ENCODE measurements around the gene USF1.
"Not testable (repeated sequence)": the region's sequence is repeated elsewhere in the genome, so short reads cannot be mapped to it uniquely, and the experiment has no call there.

The USF1 gene

DNA sequence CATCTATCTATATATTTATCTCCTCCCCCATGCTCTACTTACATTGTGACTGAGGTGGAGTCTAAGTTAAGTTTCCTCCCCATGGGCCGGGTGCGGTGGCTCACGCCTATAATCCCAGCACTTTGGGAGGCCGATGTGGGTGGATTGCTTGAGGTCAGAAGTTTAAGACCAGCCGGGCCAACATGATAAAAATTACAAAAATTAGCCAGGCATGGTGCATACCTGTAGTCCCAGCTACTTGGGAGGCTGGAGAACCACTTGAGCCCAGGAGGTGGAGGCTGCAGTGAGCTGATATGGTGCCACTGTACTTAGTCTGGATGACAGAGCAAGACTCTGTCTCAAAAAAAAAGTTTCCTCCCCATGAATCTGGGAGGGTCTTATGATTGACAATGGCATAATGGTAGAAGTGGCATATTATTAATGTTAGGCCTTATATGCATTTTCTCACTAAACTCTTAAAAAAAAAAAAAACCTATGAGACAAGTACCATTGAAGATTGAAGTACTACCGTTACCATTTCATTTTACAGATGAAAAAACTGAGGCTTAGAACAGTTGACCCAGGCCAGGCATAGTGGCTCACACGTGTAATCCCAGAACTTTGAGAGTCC lies 36.1 kb downstream of the USF1 start:
- Histone ChIP-seq H3K9ac (ENCODE audit: low read depth, low read length) (no peak overlapping the region), H3K36me3 (ENCODE audit: insufficient read depth, low read length) (no peaks in the 10 kb centered on the region), H3K4me1 (ENCODE audit: insufficient read depth, low read length) (peaks cover 18% of the 10 kb centered on the region), H3K9me3 (ENCODE audit: control insufficient read depth, insufficient read depth, low read length) (no peaks in the 10 kb centered on the region)

DNA sequence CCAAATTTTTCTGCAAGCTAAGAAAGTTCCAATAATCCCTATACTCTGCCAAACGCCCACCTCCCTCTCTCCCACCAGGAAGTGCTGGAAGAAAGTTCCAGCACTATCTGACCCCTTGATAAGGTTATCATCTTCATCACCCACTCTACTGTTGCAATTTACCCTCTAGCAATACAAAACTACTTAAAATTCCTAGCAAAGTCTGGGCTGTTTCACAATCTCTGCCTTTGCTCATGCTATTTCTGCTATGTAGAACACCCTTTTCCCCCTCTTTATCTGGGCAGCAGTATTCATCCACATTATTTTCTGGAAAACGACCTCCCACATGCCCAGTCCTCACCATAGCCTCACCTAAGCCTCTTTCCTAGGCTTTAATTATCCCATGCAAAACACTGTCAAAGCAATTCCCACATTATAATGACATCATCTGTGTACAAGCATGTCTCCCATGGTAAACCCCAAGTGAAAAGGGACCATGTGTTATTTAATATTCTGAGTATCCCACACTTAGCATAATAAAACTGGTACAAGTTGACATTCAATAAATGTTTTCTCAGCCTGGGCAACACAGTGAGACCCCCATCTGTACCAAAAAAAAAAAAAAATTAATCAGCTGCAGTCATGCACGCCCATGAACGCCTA lies 36.8 kb downstream of the USF1 start:
- Histone ChIP-seq H3K4me1 (ENCODE audit: insufficient read depth, low read length) (peaks cover 13% of the 10 kb centered on the region), H3K36me3 (ENCODE audit: insufficient read depth, low read length) (no peaks in the 10 kb centered on the region), H3K9me3 (ENCODE audit: control insufficient read depth, insufficient read depth, low read length) (no peaks in the 10 kb centered on the region), H3K9ac (ENCODE audit: low read depth, low read length) (no peak overlapping the region)

DNA sequence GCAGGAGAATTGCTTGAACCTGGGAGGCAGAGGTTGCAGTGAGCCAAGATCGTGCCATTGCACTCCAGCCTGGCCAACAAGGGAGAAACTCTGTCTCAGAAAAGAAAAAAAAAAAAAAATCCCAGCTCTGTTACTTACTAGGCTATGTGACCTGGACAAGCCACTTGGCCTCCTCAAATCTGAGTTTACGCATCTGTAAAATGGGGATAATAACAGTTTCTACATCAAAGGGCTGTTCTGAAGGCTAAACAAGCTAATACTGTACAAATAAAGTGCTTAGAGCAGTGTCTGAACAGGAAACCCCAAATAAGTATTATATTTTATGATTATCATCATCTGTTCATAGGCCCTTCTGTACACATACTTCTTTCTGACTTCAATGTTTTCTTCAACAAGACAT lies 38.4 kb downstream of the USF1 start:
- H3K36me3 ChIP-seq (ENCODE audit: insufficient read depth, low read length), result no peaks in the 10 kb centered on the region
- no peaks in the 10 kb centered on the region for H3K4me1 ChIP-seq (ENCODE audit: insufficient read depth, low read length)
- no peak overlapping the region for H3K9ac ChIP-seq (ENCODE audit: low read depth, low read length)

DNA sequence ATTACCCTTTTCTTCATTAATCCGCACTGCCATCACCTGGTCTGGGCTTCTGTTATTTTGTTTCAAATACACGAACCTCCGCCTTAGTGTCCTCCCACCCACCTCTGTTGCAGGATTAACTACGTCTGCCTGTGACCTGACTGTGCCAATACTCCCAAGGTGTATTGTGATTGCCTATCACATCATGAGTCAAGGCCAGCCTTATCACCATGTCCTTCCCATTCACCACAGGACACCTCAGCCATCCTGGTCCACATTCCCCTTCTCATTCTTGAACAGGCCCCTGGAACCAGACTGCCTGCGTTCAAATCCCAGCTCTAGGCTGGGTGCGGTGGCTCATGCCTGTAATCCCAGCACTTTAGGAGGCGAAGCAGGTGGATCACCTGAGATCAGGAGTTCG lies 39.2 kb downstream of the USF1 start:
- no peak overlapping the region for H3K9ac ChIP-seq (ENCODE audit: low read depth, low read length)
- no peaks in the 10 kb centered on the region for H3K4me1 ChIP-seq (ENCODE audit: insufficient read depth, low read length)
- no peaks in the 10 kb centered on the region; the same call in 1 of the 2 replicates for H3K36me3 ChIP-seq (ENCODE audit: insufficient read depth, low read length)

More for the DNA sequence above, 38.4 kb downstream of the USF1 start:
- no peaks in the 10 kb centered on the region for H3K9me3 ChIP-seq (ENCODE audit: control insufficient read depth, insufficient read depth, low read length)

DNA sequence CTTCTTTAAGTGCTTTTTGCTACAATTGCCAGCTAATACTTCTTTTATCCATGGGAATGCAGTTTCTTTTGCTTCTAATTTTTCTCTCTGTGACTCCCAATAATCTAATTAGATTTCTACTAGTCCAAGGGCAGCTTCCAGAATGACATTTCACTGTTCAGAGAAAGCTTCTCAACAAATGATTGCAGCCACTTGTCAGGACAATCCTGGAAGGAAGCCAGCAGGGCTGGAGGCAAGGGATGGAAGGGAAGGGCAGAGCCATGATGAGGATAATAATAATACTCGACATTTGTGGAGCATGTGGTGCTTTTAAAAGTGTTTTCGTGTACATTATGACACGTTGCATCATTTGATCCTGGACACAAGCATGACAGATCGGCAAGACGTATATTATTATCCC lies 44.3 kb downstream of the USF1 start:
- no peaks in the 10 kb centered on the region for H3K9me3 ChIP-seq (ENCODE audit: control insufficient read depth, insufficient read depth, low read length)
- H3K36me3 ChIP-seq (ENCODE audit: insufficient read depth, low read length), result peaks cover 24% of the 10 kb centered on the region
- H3K9ac ChIP-seq (ENCODE audit: low read depth, low read length), result no peak overlapping the region
- H3K4me1 ChIP-seq (ENCODE audit: insufficient read depth, low read length), result peaks cover 5% of the 10 kb centered on the region; the same call in 1 of the 2 replicates

More for the DNA sequence above, 39.2 kb downstream of the USF1 start:
- no peaks in the 10 kb centered on the region for H3K9me3 ChIP-seq (ENCODE audit: control insufficient read depth, insufficient read depth, low read length)

DNA sequence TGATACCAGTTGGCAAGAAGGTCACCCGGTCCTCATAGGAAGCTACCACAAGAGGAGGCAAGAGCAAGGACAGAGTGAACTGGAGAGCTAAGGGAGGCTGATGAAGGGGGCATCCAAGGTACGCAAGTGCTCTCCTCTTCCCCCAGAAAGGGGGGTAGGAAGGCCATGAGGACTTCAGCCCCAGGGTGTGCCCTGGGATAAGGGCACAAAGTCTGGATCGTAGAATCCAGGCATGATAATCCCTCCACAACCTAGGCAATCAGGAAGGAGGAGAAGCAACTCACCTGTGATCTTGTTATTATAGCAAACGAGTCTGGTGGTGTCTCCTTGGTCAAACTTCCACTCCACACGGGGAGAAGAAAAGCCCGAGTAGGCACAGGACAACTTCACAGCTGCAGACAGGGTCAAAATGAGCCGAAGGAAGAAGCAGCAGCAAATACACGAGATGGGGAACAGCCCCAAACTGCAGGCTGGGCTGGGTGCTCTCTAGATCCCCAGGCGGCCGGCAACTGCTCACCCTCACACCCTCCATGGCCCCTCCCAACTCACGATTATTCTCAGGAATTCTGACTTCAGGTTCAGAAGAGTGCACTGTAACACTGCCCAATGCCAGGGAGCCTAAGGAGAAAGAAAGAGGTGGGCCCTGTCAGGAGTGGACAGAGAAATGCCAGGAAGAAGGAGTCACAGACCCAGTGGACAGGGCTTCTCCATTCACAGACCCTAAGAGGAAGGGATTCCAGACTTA lies 44.9 kb downstream of the USF1 start:
- Histone ChIP-seq H3K9ac (ENCODE audit: low read depth, low read length) (no peak overlapping the region), H3K9me3 (ENCODE audit: control insufficient read depth, insufficient read depth, low read length) (no peaks in the 10 kb centered on the region), H3K36me3 (ENCODE audit: insufficient read depth, low read length) (peaks cover 24% of the 10 kb centered on the region), H3K4me1 (ENCODE audit: insufficient read depth, low read length) (peaks cover 5% of the 10 kb centered on the region; the same call in 1 of the 2 replicates)

DNA sequence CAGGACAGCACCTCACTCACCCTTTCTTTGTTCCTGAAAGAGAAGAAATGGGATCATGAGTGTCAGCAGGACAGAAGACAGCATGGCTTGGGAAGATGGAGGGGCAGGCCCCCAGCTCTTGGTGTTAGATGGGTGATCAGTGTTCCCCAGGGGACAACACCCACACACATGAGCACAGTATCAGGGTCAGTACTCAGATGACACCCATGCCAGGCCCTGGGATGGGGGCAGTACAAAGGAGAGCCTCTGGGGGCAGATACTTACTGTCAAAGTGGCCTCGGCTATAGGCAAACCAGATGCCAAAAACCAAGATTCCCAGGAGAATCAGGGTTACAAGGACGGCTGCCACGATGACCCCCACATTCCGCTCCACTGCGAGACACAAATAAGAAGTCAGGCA lies 46.4 kb downstream of the USF1 start:
- Histone ChIP-seq H3K36me3 (ENCODE audit: insufficient read depth, low read length) (peaks cover 24% of the 10 kb centered on the region), H3K4me1 (ENCODE audit: insufficient read depth, low read length) (peaks cover 5% of the 10 kb centered on the region; the same call in 1 of the 2 replicates), H3K9ac (ENCODE audit: low read depth, low read length) (no peak overlapping the region), H3K9me3 (ENCODE audit: control insufficient read depth, insufficient read depth, low read length) (no peaks in the 10 kb centered on the region)

DNA sequence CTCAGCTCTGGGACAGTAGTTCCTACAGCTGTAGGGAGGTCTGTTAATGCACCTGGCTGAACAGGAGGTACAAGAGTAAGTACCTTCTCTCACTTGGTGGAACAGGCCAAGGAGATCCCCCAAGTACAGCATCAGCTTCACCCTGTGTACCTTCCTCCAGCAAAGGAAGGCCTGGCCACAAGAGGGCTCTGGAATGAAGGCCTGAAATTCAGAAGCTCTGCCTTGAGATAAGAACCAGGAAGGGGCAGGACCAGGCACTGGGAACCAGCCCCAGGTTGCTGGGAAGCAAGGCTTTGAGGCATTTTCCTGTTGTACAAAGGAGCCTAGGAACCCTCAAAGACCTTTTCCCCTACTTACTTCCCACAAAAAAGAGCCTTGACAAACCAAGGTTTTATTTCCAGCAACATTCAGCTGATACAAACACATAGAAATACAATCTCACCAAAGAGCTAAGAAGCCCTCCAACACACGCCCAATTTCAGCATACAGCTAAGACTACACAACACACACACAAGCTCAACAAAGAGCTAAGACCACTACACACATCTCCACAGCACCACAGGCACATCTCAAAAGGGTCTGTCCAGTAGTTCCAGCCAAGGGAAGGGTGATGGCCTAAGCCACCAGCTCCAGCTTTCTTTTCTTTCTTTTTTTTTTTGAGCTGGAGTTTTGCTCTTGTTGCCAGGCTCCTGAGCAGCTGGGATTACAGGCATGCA lies 48.3 kb downstream of the USF1 start:
- Histone ChIP-seq H3K9ac (ENCODE audit: low read depth, low read length) (no peak overlapping the region), H3K36me3 (ENCODE audit: insufficient read depth, low read length) (peaks cover 24% of the 10 kb centered on the region), H3K4me1 (ENCODE audit: insufficient read depth, low read length) (peaks cover 5% of the 10 kb centered on the region; the same call in 1 of the 2 replicates), H3K9me3 (ENCODE audit: control insufficient read depth, insufficient read depth, low read length) (no peaks in the 10 kb centered on the region)

DNA sequence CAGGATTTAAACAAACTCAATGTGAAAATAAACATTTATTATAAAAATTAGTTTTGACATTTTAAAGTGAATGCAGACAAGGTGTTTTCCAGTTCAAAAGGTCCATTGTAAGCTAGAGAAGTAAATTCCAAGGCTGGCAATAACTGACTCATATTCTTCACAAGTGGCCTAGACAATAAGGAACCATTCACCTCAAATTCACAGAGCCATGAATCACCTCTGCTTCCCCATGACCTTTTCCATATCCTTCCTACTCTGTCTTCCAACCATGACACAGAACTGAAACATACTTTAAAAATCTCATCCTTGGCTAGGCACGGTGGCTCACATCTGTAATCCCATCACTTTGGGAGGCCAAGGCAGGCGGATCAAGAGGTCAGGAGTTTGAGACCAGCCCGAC lies 49.6 kb downstream of the USF1 start:
- Histone ChIP-seq H3K9me3 (ENCODE audit: control insufficient read depth, insufficient read depth, low read length) (no peaks in the 10 kb centered on the region), H3K9ac (ENCODE audit: low read depth, low read length) (no peak overlapping the region), H3K4me1 (ENCODE audit: insufficient read depth, low read length) (peaks cover 5% of the 10 kb centered on the region; the same call in 1 of the 2 replicates), H3K36me3 (ENCODE audit: insufficient read depth, low read length) (peaks cover 24% of the 10 kb centered on the region)

DNA sequence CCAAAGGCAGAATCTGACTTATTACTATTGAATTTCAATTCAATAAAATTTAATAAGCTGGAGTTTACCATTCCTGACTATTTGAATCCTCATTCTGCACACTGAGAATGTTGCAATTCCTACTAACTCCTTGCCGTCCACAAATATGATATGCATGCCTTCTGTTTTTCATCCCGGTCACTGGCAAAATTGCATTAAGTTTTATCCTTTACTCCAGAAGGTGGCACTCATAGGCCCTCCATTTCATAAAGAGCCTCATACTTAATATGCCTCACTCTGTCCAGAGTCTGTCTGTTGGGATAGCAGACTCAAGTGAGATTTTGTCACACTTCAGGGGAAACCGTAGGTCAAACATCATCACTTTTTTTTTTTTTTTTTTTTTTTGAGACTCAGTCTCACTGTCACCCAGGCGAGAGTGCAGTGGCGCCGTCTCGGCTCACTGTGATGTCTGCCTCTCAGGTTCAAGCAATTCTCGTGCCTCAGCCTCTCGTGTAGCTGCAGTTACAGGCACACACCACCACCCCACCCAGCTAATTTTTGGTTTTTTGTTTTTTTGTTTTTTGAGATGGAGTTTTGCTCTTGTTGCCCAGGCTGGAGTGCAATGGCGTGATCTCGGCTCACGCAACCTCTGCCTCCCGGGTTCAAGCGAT lies 52.1 kb downstream of the USF1 start:
- Histone ChIP-seq H3K36me3 (ENCODE audit: insufficient read depth, low read length) (peaks cover 10% of the 10 kb centered on the region), H3K9ac (ENCODE audit: low read depth, low read length) (no peak overlapping the region), H3K4me1 (ENCODE audit: insufficient read depth, low read length) (peaks cover 9% of the 10 kb centered on the region; the same call in 1 of the 2 replicates), H3K9me3 (ENCODE audit: control insufficient read depth, insufficient read depth, low read length) (no peaks in the 10 kb centered on the region)

DNA sequence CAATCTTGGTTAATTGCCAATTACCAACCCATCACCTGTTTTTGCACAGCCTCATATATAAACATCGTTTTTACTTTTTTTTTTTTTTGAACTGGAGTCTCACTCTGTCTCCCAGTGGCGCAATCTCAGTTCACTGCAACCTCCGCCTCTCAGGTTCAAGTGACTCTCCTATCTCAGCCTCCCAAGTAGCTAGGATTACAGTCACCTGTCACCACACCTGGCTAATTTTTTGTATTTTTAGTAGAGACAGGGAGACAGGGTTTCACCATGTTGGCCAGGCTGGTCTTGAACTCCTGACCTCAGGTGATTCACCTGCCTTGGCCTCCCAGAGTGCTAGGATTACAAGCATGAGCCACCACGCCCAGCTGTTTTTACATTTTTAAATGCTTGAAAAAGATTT lies 53.7 kb downstream of the USF1 start:
- not testable (repeated sequence) for H3K9me3 ChIP-seq (ENCODE audit: control insufficient read depth, insufficient read depth, low read length); H3K9ac ChIP-seq (ENCODE audit: low read depth, low read length); H3K36me3 ChIP-seq (ENCODE audit: insufficient read depth, low read length)
- peaks cover 20% of the 10 kb centered on the region for H3K4me1 ChIP-seq (ENCODE audit: insufficient read depth, low read length)
